Spleen (tissue), 3 donors: ENCODE data around the gene MTMR10.

Experiments used
- POLR2A ChIP-seq, 3 donors: fragments of 450-650 bp; IDR thresholded peaks; one replicate each; pipeline ENCODE4 v1.5.1; 2017; ENCODE audit warnings: antibody characterized with exemption in 3 of 3, mild to moderate bottlenecking in 1 of 3
- POLR2AphosphoS5 ChIP-seq, 3 donors: sonication (generic); formaldehyde crosslinking; IDR thresholded peaks; one replicate each; pipeline ENCODE4 v1.5.1; 2017; ENCODE audit warnings: antibody characterized with exemption in 3 of 3

- no peak for TF ChIP-seq POLR2A (IDR thresholded peaks at IDR 0.05)
- TF ChIP-seq POLR2AphosphoS5 (IDR thresholded peaks at IDR 0.05), result no peak
Measured at GRCh38 chr15:30990446-30991254, 778 bp downstream of the MTMR10 start.
